ENCODE data around the gene TSPAN9. TPM values are rescaled to one million over a fixed set of nuclear protein-coding genes. Genes with fewer than 3 reads are reported as not detected.

The TSPAN9 gene
- total RNA-seq, 1 donor from 2014 or later: 30.4 TPM

DNA sequence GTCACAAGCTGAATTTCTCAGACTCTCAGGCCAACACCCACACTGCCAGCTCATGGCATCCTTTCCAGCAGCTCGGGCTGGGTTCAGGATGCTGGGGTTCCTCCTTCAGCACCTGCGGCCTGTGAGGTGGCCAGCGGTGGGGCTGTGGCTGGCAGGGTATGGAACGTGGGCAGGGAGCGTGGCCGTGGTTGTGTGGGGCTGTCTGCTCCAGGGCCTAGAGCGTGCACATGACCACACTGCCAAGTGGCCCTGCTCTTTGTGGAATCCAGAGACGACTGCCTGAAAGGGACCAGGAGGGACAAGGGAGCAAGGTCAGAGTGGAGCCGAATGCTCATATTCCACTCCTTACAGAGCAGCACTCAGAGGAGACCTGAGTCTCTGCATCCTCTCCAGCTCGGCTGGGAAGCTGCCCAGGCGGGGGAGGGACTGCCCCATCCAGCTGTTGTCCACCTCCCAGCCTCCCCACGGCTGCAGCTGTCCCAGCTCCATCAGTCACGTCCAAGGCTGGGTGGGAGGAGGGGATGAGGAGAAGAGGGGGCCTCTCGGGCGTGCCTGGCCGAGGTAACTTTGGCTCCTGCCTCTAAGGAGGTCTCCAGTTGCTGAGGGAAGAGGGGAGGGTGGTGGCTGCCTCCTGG is 71.3 kb downstream of the TSPAN9 start:
- H3K9me3 Mint-ChIP-seq (ENCODE audit: low read depth): no peaks in the 10 kb centered on the region
- H3K27ac Mint-ChIP-seq: no peak overlapping the region
- peaks cover 6% of the 10 kb centered on the region for H3K4me1 Mint-ChIP-seq (ENCODE audit: low read depth)
- DNase-seq (ENCODE audit: low spot score, unreplicated experiment): no peak
- no peak overlapping the region for H3K4me3 Mint-ChIP-seq (ENCODE audit: low read depth)
- TF ChIP-seq, protein P1, sequence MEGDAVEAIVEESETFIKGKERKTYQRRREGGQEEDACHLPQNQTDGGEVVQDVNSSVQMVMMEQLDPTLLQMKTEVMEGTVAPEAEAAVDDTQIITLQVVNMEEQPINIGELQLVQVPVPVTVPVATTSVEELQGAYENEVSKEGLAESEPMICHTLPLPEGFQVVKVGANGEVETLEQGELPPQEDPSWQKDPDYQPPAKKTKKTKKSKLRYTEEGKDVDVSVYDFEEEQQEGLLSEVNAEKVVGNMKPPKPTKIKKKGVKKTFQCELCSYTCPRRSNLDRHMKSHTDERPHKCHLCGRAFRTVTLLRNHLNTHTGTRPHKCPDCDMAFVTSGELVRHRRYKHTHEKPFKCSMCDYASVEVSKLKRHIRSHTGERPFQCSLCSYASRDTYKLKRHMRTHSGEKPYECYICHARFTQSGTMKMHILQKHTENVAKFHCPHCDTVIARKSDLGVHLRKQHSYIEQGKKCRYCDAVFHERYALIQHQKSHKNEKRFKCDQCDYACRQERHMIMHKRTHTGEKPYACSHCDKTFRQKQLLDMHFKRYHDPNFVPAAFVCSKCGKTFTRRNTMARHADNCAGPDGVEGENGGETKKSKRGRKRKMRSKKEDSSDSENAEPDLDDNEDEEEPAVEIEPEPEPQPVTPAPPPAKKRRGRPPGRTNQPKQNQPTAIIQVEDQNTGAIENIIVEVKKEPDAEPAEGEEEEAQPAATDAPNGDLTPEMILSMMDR (IDR thresholded peaks at IDR 0.05; ENCODE audit: unreplicated experiment): no peak
- H3K27me3 Mint-ChIP-seq: peaks cover 3% of the 10 kb centered on the region
- no peaks in the 10 kb centered on the region for H3K36me3 Mint-ChIP-seq (ENCODE audit: insufficient read depth)

DNA sequence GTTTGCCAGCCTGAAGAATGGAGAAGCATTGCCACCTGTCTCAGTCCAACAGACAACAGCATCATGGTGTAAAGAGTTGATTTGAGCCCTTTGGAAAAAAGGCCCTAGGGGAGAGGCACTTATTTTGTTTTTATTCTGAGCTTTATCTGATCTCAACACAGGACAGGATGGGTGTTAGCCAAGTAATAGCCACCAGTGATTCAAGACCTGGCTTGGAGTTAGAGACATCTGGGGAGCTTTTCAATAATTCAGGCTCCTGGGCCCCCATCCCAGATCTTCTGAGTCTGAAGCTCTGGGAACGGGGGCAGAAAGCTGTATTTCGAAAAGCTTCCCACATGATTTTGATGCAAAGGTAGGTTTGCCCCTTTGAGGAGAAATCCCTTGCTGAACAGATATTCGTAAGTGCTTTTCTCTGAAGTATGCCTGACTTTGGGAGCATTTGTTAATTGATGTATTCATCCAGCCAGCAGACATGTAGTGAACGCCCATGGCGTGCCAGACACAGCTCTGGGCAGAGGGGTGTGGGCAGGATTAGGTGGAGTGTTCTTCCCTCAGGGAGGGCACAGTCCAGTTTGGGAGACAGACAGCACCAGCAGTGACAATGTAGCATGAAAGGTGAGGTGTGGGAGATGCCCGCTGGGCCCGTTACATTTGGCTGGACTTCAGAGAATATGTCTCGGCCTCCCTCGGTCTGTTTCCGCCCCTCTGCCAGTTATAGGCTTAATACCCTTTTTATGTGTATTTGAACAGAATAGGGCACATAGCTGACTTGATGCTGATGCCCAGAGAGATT is 72.5 kb downstream of the TSPAN9 start:
- TF ChIP-seq, protein P1 (IDR thresholded peaks at IDR 0.05; ENCODE audit: unreplicated experiment): no peak
- Mint-ChIP-seq H3K27me3 (peaks cover 3% of the 10 kb centered on the region), H3K4me1 (ENCODE audit: low read depth) (peaks cover 6% of the 10 kb centered on the region), H3K4me3 (ENCODE audit: low read depth) (no peak overlapping the region), H3K9me3 (ENCODE audit: low read depth) (no peaks in the 10 kb centered on the region), H3K27ac (no peak overlapping the region), H3K36me3 (ENCODE audit: insufficient read depth) (no peaks in the 10 kb centered on the region)
- DNase-seq (ENCODE audit: low spot score, unreplicated experiment): no peak

DNA sequence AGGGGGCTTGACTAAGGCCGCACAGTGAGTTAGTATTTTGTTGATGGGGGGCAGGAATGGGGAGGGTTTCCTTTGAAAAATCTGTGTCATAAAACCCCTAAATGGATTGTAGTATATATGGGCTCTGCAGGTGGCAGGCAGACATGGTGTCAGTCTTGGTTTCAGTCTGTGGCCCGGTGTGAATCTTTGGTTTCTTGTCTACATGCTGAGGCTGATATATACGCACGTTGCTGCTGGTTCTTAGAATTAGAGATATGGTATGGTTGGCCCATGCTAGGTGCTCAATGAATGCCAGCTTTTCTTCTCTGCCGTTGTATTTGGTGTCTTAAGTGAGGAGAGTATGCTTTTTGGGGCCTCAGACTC is 73.1 kb downstream of the TSPAN9 start:
- no peaks in the 10 kb centered on the region for H3K9me3 Mint-ChIP-seq (ENCODE audit: low read depth)
- H3K27ac Mint-ChIP-seq: no peak overlapping the region
- TF ChIP-seq, protein P1 (IDR thresholded peaks at IDR 0.05; ENCODE audit: unreplicated experiment): no peak

DNA sequence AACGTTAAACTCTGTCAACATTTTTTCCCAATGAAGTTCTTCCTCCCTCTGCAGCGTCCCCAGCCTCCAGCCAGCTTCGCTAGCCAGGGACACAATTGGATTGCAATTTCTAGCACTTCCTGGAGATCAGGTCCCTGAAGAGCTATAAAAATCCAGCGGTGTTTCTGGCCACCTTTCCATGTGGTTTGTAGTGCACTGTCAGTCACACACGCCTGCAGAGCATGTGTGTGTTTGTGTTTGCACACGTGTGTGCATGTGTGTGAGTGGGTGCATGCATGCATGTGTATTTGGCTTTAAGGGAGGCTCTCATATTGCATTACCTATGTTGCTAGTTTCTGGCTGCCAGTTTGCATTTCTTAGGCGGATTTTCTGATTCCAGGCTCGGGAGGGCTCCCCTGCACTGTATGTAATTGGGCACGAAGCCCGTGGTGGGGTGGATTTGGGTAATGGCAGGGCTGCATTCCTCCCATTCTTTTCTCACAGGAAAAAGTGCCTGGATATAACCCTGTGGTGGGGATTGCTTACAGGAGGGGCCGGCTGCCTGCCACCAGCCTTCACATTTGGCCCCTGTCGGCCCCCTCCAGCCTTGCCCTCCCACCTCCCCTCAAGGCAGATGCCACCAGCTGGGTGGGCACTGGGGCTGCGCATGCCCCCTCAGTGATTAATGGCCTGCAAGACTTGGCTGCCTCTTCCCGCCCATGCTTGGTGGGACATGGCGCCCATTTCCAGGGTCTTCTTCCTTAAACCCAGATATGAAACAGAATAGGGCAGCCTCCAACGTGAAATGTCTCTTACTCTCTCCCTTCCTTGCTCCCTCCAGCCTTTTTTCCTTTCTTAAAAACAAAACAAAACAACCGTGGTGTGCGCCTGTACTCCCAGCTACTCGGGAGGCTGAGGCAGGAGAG is 74.0 kb downstream of the TSPAN9 start:
- H3K27ac Mint-ChIP-seq: no peak overlapping the region
- peaks cover 3% of the 10 kb centered on the region for H3K27me3 Mint-ChIP-seq
- no peak overlapping the region for H3K4me3 Mint-ChIP-seq (ENCODE audit: low read depth)
- peaks cover 12% of the 10 kb centered on the region for H3K4me1 Mint-ChIP-seq (ENCODE audit: low read depth)
- no peaks in the 10 kb centered on the region for H3K9me3 Mint-ChIP-seq (ENCODE audit: low read depth)
- no peak for DNase-seq (ENCODE audit: low spot score, unreplicated experiment)
- H3K36me3 Mint-ChIP-seq (ENCODE audit: insufficient read depth): no peaks in the 10 kb centered on the region
- TF ChIP-seq, protein P1 (IDR thresholded peaks at IDR 0.05; ENCODE audit: unreplicated experiment): no peak

More for the DNA sequence above, 73.1 kb downstream of the TSPAN9 start:
- Mint-ChIP-seq H3K4me3 (ENCODE audit: low read depth) (no peak overlapping the region), H3K27me3 (peaks cover 3% of the 10 kb centered on the region), H3K36me3 (ENCODE audit: insufficient read depth) (no peaks in the 10 kb centered on the region), H3K4me1 (ENCODE audit: low read depth) (peaks cover 6% of the 10 kb centered on the region)
- DNase-seq (ENCODE audit: low spot score, unreplicated experiment): no peak

DNA sequence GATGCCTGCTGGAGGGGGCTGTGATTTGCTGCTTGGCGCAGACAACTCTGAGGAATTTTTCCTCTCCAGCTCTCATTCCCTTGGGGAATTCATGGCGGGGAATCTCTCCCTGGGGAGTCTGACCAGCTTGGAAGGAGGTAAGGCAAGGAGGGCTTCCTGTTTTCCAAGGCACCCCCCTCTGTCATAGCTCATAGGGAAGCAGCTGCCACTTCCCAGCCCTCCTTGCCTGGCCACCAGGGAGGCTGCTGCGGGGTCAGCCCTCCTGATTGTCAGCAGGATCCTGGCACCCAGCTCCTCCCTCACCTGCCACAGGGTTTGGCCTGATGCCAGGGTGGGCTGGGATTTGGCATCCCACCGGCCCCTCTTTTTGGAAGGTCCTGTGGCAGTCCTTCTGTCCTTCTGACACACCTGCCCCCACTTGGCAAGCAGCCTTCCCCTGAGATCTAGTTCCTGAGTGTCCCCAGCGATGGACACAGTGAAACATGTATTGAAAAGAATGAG is 74.9 kb downstream of the TSPAN9 start:
- peaks cover 12% of the 10 kb centered on the region for H3K4me1 Mint-ChIP-seq (ENCODE audit: low read depth)

More for the DNA sequence above, 74.9 kb downstream of the TSPAN9 start:
- DNase-seq (ENCODE audit: low spot score, unreplicated experiment): no peak
- no peak overlapping the region for H3K4me3 Mint-ChIP-seq (ENCODE audit: low read depth)
- H3K9me3 Mint-ChIP-seq (ENCODE audit: low read depth): no peaks in the 10 kb centered on the region
- no peaks in the 10 kb centered on the region for H3K27me3 Mint-ChIP-seq
- TF ChIP-seq, protein P1 (IDR thresholded peaks at IDR 0.05; ENCODE audit: unreplicated experiment): no peak
- no peak overlapping the region for H3K27ac Mint-ChIP-seq
- no peaks in the 10 kb centered on the region for H3K36me3 Mint-ChIP-seq (ENCODE audit: insufficient read depth)
